ENCODE results near the gene ZBTB40. TPM values are rescaled to one million over a fixed set of nuclear protein-coding genes. Genes with fewer than 3 reads are reported as not detected.

The ZBTB40 gene
- total RNA-seq, 1 experiment from 2014 or later, result 11.5 TPM

- H3K4me3 Mint-ChIP-seq, result no peak overlapping the region
- DNase-seq (ENCODE audit: low spot score), result no peak
- 0 out of 2 replicates have a peak, but pooled peaks cover 4% of the 10 kb centered on the region for H3K4me1 Mint-ChIP-seq
- ChIA-PET POLR2A (no interaction called here), CTCF (no interaction called here)
- H3K9me3 Mint-ChIP-seq, result no peaks in the 10 kb centered on the region
- TF ChIP-seq NFYB (CRISPR knock-in tag; conservative IDR thresholded peaks at IDR 0.05; ENCODE audit: low read depth) (no peak), MLX (CRISPR knock-in tag; IDR thresholded peaks at IDR 0.05) (no peak)
- TF ChIP-seq, protein P1, sequence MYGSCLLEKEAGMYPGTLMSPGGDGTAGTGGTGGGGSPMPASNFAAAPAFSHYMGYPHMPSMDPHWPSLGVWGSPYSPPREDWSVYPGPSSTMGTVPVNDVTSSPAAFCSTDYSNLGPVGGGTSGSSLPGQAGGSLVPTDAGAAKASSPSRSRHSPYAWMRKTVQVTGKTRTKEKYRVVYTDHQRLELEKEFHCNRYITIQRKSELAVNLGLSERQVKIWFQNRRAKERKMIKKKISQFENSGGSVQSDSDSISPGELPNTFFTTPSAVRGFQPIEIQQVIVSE (CRISPR knock-in tag; IDR thresholded peaks at IDR 0.05; ENCODE audit: borderline replicate concordance), result no peak
- no peak for ATAC-seq
- H3K36me3 Mint-ChIP-seq, result no peaks in the 10 kb centered on the region
- H3K27me3 Mint-ChIP-seq (ENCODE audit: low read depth), result peaks cover 8% of the 10 kb centered on the region
- no peak overlapping the region for H3K27ac Mint-ChIP-seq
These were observed 95.7 kb downstream of the ZBTB40 start for GRCh38 chr1:22547186-22547817.

GRCh38 chr1:22547818-22548462 is 96.3 kb downstream of the ZBTB40 start:
- Mint-ChIP-seq H3K9me3 (no peaks in the 10 kb centered on the region), H3K4me1 (peaks cover 6% of the 10 kb centered on the region; the same call in 1 of the 2 replicates), H3K27ac (no peak overlapping the region), H3K27me3 (ENCODE audit: low read depth) (peaks cover 8% of the 10 kb centered on the region), H3K36me3 (no peaks in the 10 kb centered on the region), H3K4me3 (no peak overlapping the region)
- ChIA-PET POLR2A (no interaction called here), CTCF (no interaction called here)
- DNase-seq (ENCODE audit: low spot score) (no peak), ATAC-seq (no peak)
- TF ChIP-seq ZNF317 (CRISPR knock-in tag; IDR thresholded peaks at IDR 0.05; ENCODE audit: borderline replicate concordance, low read depth) (no peak), ATF1 (CRISPR knock-in tag; IDR thresholded peaks at IDR 0.05) (no peak), ZNF671 (CRISPR knock-in tag; IDR thresholded peaks at IDR 0.05) (no peak), TEAD4 (CRISPR knock-in tag; IDR thresholded peaks at IDR 0.05) (no peak), RELA (CRISPR knock-in tag; IDR thresholded peaks at IDR 0.05; ENCODE audit: borderline replicate concordance) (no peak), SMAD4 (CRISPR knock-in tag; IDR thresholded peaks at IDR 0.05) (no peak), SOX15 (CRISPR knock-in tag; IDR thresholded peaks at IDR 0.05) (no peak), ZNF416 (CRISPR knock-in tag; IDR thresholded peaks at IDR 0.05) (no peak), NFYB (CRISPR knock-in tag; conservative IDR thresholded peaks at IDR 0.05; ENCODE audit: low read depth) (no peak), HMGA2 (CRISPR knock-in tag; IDR thresholded peaks at IDR 0.05) (no peak)
- TF ChIP-seq, protein P2, sequence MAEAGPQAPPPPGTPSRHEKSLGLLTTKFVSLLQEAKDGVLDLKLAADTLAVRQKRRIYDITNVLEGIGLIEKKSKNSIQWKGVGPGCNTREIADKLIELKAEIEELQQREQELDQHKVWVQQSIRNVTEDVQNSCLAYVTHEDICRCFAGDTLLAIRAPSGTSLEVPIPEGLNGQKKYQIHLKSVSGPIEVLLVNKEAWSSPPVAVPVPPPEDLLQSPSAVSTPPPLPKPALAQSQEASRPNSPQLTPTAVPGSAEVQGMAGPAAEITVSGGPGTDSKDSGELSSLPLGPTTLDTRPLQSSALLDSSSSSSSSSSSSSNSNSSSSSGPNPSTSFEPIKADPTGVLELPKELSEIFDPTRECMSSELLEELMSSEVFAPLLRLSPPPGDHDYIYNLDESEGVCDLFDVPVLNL (CRISPR knock-in tag; IDR thresholded peaks at IDR 0.05; ENCODE audit: borderline replicate concordance, low read depth), result no peak
- TF ChIP-seq, protein P3, sequence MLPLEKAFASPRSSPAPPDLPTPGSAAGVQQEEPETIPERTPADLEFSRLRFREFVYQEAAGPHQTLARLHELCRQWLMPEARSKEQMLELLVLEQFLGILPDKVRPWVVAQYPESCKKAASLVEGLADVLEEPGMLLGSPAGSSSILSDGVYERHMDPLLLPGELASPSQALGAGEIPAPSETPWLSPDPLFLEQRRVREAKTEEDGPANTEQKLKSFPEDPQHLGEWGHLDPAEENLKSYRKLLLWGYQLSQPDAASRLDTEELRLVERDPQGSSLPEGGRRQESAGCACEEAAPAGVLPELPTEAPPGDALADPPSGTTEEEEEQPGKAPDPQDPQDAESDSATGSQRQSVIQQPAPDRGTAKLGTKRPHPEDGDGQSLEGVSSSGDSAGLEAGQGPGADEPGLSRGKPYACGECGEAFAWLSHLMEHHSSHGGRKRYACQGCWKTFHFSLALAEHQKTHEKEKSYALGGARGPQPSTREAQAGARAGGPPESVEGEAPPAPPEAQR (CRISPR knock-in tag; IDR thresholded peaks at IDR 0.05), result no peak

GRCh38 chr1:22550021-22550420 is 98.4 kb downstream of the ZBTB40 start:
- ATAC-seq (no peak), DNase-seq (ENCODE audit: low spot score) (no peak)
- H3K27ac Mint-ChIP-seq, result no peak overlapping the region
- ChIA-PET CTCF (no interaction called here), POLR2A (no interaction called here)
- H3K27me3 Mint-ChIP-seq (ENCODE audit: low read depth), result peaks cover 8% of the 10 kb centered on the region
- H3K36me3 Mint-ChIP-seq, result no peaks in the 10 kb centered on the region
- H3K4me1 Mint-ChIP-seq, result peaks cover 19% of the 10 kb centered on the region
- no peak overlapping the region for H3K4me3 Mint-ChIP-seq
- no peaks in the 10 kb centered on the region for H3K9me3 Mint-ChIP-seq
- TF ChIP-seq ATF1 (CRISPR knock-in tag; IDR thresholded peaks at IDR 0.05) (no peak), ZNF671 (CRISPR knock-in tag; IDR thresholded peaks at IDR 0.05) (no peak), ZBTB21 (CRISPR knock-in tag; IDR thresholded peaks at IDR 0.05; ENCODE audit: borderline replicate concordance) (no peak)
- TF ChIP-seq, protein P4, sequence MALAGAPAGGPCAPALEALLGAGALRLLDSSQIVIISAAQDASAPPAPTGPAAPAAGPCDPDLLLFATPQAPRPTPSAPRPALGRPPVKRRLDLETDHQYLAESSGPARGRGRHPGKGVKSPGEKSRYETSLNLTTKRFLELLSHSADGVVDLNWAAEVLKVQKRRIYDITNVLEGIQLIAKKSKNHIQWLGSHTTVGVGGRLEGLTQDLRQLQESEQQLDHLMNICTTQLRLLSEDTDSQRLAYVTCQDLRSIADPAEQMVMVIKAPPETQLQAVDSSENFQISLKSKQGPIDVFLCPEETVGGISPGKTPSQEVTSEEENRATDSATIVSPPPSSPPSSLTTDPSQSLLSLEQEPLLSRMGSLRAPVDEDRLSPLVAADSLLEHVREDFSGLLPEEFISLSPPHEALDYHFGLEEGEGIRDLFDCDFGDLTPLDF (CRISPR knock-in tag; IDR thresholded peaks at IDR 0.05), result no peak
- TF ChIP-seq, protein P5, sequence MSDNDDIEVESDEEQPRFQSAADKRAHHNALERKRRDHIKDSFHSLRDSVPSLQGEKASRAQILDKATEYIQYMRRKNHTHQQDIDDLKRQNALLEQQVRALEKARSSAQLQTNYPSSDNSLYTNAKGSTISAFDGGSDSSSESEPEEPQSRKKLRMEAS (CRISPR knock-in tag; IDR thresholded peaks at IDR 0.05), result no peak
- TF ChIP-seq, protein P6, sequence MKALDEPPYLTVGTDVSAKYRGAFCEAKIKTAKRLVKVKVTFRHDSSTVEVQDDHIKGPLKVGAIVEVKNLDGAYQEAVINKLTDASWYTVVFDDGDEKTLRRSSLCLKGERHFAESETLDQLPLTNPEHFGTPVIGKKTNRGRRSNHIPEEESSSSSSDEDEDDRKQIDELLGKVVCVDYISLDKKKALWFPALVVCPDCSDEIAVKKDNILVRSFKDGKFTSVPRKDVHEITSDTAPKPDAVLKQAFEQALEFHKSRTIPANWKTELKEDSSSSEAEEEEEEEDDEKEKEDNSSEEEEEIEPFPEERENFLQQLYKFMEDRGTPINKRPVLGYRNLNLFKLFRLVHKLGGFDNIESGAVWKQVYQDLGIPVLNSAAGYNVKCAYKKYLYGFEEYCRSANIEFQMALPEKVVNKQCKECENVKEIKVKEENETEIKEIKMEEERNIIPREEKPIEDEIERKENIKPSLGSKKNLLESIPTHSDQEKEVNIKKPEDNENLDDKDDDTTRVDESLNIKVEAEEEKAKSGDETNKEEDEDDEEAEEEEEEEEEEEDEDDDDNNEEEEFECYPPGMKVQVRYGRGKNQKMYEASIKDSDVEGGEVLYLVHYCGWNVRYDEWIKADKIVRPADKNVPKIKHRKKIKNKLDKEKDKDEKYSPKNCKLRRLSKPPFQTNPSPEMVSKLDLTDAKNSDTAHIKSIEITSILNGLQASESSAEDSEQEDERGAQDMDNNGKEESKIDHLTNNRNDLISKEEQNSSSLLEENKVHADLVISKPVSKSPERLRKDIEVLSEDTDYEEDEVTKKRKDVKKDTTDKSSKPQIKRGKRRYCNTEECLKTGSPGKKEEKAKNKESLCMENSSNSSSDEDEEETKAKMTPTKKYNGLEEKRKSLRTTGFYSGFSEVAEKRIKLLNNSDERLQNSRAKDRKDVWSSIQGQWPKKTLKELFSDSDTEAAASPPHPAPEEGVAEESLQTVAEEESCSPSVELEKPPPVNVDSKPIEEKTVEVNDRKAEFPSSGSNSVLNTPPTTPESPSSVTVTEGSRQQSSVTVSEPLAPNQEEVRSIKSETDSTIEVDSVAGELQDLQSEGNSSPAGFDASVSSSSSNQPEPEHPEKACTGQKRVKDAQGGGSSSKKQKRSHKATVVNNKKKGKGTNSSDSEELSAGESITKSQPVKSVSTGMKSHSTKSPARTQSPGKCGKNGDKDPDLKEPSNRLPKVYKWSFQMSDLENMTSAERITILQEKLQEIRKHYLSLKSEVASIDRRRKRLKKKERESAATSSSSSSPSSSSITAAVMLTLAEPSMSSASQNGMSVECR (CRISPR knock-in tag; IDR thresholded peaks at IDR 0.05; ENCODE audit: borderline replicate concordance), result no peak
- TF ChIP-seq, protein P7, sequence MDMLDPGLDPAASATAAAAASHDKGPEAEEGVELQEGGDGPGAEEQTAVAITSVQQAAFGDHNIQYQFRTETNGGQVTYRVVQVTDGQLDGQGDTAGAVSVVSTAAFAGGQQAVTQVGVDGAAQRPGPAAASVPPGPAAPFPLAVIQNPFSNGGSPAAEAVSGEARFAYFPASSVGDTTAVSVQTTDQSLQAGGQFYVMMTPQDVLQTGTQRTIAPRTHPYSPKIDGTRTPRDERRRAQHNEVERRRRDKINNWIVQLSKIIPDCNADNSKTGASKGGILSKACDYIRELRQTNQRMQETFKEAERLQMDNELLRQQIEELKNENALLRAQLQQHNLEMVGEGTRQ (CRISPR knock-in tag; IDR thresholded peaks at IDR 0.05), result no peak
